Measurements from ENCODE around the gene PI4KA.
"Not testable (repeated sequence)": the region's sequence is repeated elsewhere in the genome, so short reads cannot be mapped to it uniquely, and the experiment has no call there.

- not testable (repeated sequence) for TF ChIP-seq POLR2A (IDR thresholded peaks at IDR 0.05; ENCODE audit: low read length); GATA1 (IDR thresholded peaks at IDR 0.05; ENCODE audit: low read depth, low read length)
Measured at GRCh38 chr22:20700347-20700746, 158.3 kb downstream of the PI4KA start.
